ENCODE measurements around the gene IL11RA.
A peak's percentile ranks its signal among the peaks of the same experiment; 100 is the strongest.

IL11RA gene

GRCh38 chr9:34651876-34652601, at the start of gene IL11RA:
Gene IL11RA (plus strand): TSS chr9:34652185. CDS start chr9:34655218, 3,033 bp downstream.
- no peak for DNase-seq (ENCODE audit: low read depth in 2 of 2)

DNA sequence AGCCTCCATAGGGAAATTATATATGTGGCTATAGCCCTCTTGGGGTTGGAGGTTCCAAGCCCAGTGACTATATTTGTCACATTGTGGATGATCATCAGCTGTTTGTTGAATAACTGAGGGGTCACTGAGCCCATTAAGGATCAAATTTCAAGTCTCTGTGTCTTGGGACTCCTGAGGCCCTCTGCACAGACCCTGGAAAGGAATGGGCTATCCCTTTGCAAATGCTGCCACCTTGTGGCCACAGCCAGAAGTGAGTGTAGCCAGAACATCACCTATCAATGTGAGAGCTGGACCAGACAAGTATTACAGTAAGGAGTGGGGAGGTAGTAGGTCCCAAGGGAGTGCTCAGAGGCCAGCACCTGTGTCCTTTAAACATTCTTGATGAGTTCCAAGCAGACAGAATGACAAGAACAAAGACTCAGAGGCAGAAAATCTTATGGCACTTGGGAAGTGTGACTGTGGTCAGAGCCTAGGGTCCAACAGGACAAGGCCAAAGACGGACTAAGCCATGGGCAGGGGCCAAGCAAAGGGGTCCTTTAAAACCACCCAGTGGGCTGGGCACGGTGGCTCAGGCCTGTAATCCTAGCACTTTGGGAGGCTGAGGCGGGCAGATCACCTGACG, 48.3 kb upstream of the IL11RA start:
- peak; percentile 67 to 68 for DNase-seq (ENCODE audit: low read depth in 2 of 2)

- no peak for DNase-seq (ENCODE audit: low read depth in 2 of 2)
Measured at GRCh38 chr9:34606190-34606589, 45.8 kb upstream of the IL11RA start.

DNA sequence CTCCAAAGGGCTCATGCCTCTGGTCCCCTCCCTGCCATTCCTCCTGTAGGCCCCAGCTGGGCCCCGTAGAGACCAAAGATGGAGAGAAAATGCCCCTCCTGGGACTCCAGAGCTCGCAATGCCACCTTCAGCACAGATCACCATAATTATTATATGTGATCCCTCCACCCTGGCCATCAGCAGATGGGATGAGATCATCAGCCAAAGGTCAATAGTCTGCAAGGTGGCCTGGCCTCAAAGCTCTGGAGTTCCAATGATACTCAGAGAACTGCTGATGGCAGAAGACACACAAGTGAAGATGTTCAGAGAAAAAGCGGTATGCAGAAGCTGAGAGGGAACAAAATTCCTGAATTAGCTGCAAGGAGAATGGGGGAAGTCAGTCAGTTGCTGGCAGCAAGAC, 45.1 kb upstream of the IL11RA start:
- DNase-seq (ENCODE audit: low read depth in 2 of 2), result no peak

- DNase-seq (ENCODE audit: low read depth in 2 of 2), result no peak
Measured at GRCh38 chr9:34607331-34607730, 44.7 kb upstream of the IL11RA start.

DNA sequence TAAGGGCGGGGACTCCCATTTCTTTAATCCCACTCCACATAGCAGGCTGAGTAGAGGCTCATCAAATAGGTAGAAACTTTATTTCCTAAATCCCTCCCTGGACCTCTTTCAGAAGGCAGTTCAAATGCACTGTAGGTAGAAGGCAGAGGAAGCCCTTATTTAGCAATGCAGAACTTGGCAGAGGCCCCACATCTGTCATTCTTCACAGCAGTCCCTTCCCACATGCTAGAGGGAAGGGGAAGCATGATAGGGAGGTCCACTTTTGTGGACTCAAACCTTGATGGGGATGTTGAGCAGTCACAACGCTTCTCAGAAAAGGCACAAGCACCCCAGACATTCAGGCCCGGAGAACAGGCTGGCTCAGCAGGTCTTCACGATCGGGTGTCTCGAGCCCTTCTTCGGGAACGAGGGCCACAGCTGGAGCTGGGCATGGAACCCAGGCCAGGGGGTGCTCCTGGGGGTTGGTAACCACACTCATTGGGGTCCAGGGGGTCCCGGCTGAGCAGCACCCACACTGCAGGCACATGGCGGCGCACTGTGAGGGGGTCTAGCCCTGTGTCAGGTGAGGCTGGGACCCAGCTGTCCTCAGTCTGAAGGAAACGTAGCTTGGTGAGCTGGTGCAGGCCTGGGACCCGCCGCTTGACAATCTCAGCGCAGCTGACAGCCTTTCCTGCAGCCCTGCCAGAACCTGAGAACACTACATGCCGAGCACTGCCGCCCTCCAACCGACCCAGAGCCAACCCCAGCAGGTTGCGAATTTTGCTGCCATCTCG, 41.4 kb upstream of the IL11RA start:
- no peak for DNase-seq (ENCODE audit: low read depth in 2 of 2)

GRCh38 chr9:34611251-34611810, 40.7 kb upstream of the IL11RA start:
- DNase-seq (ENCODE audit: low read depth in 2 of 2), result no peak

DNA sequence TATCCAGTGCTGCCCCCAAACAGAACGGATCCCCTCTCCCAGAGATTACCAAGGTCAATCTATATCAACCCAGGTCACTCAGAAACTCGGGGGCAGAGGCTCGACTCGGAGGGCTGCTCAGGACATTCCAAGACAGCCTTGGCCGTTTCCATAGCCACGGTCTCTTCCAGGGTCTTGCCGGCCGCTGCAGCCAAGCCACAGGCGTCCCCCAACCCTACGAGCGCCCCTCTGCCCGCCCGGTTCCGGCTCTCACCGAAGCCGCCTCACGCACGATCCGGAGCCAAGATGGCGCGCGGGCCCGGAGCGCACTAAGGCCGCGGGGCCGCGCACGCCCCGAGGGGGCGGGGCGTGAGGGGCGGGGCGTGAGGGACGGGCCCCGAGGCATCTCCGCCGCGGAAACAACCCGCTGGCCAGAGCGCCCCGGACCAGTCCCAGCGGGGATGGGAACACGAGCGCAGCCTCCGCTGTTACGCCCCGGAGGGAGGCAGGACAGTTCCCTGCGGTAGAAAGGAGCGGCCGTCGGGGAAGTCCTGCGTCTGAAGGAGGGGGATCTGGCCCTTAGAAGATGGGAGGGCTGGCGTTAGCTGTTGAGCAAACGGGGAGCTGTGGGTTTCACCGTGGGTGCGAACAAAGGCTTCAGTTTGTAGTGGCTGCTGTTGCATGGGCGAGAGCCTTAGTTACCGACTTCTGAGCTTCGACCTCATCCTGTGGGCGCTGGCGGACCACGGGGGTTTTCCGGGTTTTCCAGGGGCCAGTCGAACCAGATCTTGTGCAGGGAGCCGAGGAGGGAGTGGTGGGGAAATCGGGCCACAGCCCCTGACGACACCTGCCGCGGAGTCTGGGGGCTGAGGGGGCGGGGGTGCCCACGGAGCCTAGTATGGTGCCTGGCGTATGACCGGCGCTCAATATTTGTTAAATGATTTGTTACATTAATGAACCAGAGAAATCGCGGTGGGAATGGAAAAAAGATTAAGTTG, 39.9 kb upstream of the IL11RA start, which contains the start of gene RPP25L:
Gene RPP25L (minus strand): TSS at position 287 of the 977 bp plus-strand sequence. CDS start 801 bp downstream, outside the sequence.
- DNase-seq (ENCODE audit: low read depth in 2 of 2), result peak; percentile 64 to 77

- peak in 1 of 2 donors; percentile 47 for DNase-seq (ENCODE audit: low read depth in 2 of 2)
Measured at GRCh38 chr9:34612788-34613390, 39.1 kb upstream of the IL11RA start.

DNA sequence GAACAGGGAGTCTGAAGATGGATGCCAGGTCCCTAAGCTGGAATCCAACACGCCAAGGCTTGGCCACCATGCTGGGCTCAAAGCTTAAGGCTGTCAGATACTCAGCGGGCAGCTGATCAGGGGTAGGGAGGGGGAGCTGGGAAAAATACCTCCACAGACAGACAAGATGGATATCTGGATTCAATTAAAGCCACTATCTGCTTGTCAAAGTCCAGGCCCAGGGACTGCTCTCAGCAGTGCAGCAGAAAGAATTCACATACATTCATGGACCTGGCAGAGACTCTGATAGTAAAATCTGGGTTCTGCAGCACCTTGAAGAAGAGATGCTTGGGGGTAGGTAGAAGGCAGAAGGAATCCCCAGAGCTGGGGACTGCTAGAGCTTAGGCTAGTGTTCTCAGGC, 36.9 kb upstream of the IL11RA start:
- no peak for DNase-seq (ENCODE audit: low read depth in 2 of 2)

DNA sequence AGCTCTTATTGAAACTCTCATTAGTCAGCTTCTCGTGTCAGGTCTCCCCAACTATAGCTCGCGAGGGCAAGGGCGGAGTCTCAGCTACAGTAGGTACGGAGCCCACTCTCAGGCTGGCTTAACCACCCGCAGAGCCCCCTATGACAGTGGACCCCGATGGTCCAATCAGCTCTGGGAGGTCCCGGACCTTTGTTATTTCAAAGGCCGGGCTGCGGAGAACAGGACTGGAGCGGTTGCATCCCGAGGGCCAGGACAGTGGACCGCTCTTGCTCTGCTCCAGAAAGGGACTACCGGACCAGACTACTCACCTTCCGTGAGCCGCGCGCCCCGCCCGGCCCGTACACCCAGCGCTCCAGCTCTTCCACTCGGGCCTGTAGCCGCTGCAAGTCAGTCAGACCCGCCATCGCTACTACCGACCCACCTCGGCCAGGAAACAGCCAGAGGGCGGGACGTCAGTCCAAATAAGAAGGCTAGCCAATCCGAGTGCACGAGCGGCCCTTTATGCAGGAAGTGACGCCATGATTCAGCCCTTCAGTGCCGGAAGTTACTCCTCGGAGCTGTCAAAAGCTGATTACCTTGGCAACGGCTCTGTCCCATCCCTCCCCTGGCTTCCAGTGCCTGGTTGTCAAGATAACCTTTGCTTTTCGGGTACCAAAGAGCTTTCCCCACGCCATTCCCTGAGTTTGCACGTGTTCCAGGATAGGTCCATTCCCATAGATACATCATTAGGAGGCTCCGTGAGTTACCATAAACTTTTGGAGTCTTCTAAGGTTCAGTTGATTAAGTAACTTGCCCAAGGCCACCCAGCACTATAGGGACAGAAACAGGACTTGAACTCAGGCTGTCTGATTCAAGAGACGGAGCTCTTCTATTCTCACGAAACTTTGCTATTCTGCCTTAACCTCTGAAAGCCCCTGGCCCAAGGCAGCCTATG, 31.7 kb upstream of the IL11RA start, which contains the start of gene DCTN3:
Gene DCTN3 (minus strand): TSS at position 435 of the 934 bp plus-strand sequence. CDS start 31 bp downstream, at position 404.
- DNase-seq (ENCODE audit: low read depth in 2 of 2), result peak; percentile 75 to 81

DNA sequence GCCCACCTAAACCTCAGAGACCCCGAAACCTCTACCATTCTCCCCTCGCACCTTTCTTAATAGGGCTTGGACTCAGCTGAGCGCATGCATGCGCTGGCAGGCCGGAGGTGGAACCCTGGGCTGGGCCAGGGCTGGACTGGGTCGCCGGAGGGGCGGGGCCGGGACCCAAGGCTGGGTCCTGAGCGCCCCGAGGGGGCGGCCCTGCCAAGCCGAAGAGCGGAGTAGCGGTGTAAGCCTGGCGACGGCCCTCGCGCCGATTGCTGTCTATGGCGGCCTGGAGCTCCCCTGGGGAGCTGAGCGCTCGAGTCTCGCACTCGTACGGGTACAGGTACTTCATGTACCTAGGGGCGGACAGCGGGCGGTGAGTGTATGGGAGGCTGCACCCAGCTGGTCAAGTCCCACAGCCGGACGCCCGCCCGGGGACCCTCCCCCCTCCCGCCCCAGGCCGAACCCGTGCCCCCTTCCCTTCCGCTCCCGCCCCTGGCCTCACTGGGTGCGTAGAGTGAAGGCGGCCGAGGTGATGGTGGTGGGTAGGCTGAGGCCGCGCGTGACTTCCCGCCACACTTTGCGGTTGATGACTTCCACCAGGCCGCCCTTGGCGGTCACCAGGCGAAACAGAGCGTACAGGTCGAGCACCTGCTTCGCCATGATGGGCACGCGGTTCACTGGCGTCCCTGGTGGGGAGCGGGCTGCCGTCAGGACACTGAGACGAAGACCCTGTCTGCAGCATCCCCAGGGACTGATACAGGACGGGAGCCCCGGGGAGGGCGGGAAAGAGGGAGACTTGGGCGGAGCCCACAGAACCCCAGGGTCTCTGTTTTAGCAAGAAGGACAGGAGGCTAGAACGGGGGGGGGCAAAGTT, 28.4 kb upstream of the IL11RA start:
- DNase-seq (ENCODE audit: low read depth in 2 of 2), result no peak

DNA sequence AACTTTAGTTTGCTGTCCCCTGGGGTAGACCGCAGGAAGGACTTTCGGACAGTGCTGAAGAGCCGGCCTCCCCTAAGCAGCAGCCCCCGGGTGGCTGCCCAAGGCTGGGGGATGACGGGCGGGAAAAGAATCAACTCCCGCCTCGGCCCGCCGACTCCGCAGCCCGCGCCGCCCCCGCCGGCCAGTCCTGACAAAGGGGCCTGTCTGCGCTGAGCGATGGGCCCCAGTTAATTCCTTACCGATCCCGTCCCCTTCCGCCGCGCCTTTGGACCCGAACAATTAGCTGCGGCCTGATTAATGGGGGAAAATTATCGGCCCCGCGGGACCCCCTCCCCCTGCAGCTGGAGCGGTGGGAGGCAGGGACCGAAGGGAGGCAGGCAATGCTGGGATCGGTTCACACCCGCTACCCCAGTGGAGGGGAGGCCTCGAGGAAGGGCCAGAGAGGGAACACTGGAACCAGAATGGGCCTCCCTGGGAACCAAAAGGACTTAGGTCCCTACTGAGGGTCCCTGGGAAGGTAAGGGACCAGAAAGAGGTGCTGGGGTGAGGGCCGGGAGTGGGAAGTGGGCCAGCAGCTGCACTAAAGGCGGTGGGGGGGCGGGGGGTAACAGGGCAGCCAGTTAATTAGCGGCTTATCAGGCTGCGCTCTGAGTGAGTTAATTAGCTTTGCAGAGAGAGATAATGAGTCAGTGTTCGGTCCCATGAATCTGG, 27.4 kb upstream of the IL11RA start:
- no peak for DNase-seq (ENCODE audit: low read depth in 2 of 2)

DNA sequence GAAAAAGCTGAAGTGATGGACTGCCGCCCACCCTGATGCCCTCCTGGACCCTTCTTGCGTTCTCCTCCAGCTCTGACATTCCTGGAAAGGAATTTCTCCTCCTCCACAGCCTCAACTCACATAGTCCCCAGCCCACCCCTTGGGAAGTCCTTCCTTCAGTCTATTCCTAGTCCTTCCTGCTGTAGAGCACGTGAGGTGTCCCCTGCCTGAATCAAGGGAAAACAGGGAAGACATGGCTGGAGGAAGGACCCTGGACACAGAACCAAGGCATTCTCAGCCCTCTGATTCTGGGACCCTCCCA, 26.8 kb upstream of the IL11RA start:
- no peak for DNase-seq (ENCODE audit: low read depth in 2 of 2)

DNA sequence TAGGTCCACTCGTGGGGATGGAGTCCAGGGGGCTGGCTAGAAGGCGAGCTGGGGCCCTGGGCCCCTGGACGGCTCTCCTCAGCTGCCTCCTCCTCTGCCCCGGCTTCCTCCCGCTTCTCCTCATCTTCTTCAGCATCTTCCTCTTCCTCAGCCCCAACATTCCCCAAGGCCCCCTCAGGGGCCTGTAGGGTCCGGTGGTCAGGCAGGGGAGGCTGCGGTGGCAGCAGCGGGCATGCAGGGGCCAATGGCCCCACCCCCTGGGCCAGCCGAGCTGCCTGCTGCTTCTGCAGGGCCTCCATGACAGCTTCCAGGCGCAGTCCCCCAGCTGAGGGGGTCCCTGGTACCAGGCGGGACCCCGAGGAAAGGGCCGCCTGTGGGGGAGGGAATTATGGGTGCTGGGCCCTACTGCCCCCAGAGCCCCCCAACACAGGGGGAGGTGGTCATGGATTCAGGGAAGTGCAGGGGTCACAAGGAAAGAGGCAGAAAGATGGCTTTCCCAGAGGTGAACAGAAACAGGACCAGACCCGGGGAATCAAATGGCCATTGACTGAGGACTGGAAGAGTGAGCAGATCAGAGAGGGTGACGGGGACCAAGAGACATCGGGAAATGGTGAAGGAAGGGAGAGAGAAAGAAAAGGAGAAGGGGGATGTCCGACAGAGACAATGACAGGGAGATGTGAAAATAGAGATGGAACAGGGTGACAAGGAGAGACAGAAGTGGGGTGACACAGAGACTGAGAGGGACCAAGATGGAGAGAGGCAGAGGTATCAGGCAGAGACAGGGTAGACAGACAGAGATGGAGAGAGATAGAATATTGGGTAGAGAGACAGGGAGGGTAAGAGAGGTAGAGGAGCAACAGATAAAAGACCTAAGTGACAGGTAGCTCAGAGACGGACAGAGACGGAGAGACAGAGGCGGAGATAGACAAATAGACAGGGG, 24.0 kb upstream of the IL11RA start:
- no peak for DNase-seq (ENCODE audit: low read depth in 2 of 2)

GRCh38 chr9:34628656-34629490, 23.1 kb upstream of the IL11RA start, which contains the start of gene ARID3C:
Gene ARID3C (minus strand): TSS chr9:34629066. CDS start chr9:34628014, 1,052 bp downstream.
- no peak for DNase-seq (ENCODE audit: low read depth in 2 of 2)

All from stimulated activated CD8-positive, alpha-beta memory T cell treated with anti-CD3 and anti-CD28 coated beads, Interleukin-2, amount 100 ng/mL, for 1 hour (primary cell).